SH-SY5Y (cell line): ENCODE results near the gene LRRC7.

Experiments
- GATA2 ChIP-seq: IDR thresholded peaks from 2 replicates; pipeline ENCODE4 v1.6.1; 2011; ENCODE audit warnings: mild to moderate bottlenecking, low read depth, low read length
- GATA3 ChIP-seq: IDR thresholded peaks from 2 replicates; pipeline ENCODE4 v1.6.1; 2011; ENCODE audit warnings: low read depth, mild to moderate bottlenecking, low read length, moderate library complexity

The LRRC7 gene

GRCh38 chr1:69754521-69754920 lies 186.8 kb downstream of the LRRC7 start:
- TF ChIP-seq GATA3 (no peak), GATA2 (no peak)

- TF ChIP-seq GATA3 (no peak), GATA2 (no peak)
Measured at GRCh38 chr1:69755647-69756046, 187.9 kb downstream of the LRRC7 start.

- TF ChIP-seq GATA3 (no peak), GATA2 (no peak)
Measured at GRCh38 chr1:69765951-69766350, 198.2 kb downstream of the LRRC7 start.

- TF ChIP-seq GATA2 (no peak), GATA3 (no peak)
Measured at GRCh38 chr1:69766431-69767180, 198.9 kb downstream of the LRRC7 start.

GRCh38 chr1:69776555-69776954 lies 208.8 kb downstream of the LRRC7 start:
- TF ChIP-seq GATA3, result no peak
- TF ChIP-seq GATA2, result no peak

GRCh38 chr1:69777423-69777822 lies 209.7 kb downstream of the LRRC7 start:
- no peak for TF ChIP-seq GATA2
- TF ChIP-seq GATA3, result no peak

- TF ChIP-seq GATA3 (no peak), GATA2 (no peak)
Measured at GRCh38 chr1:69777971-69778370, 210.2 kb downstream of the LRRC7 start.

- TF ChIP-seq GATA3 (no peak), GATA2 (no peak)
Measured at GRCh38 chr1:69787151-69787550, 219.4 kb downstream of the LRRC7 start.

- TF ChIP-seq GATA2 (no peak), GATA3 (no peak)
Measured at GRCh38 chr1:69791311-69791710, 223.6 kb downstream of the LRRC7 start.

GRCh38 chr1:69794831-69795230 lies 227.1 kb downstream of the LRRC7 start:
- TF ChIP-seq GATA3, result no peak
- TF ChIP-seq GATA2, result no peak

GRCh38 chr1:69814926-69815325 lies 247.2 kb downstream of the LRRC7 start:
- TF ChIP-seq GATA3 (no peak), GATA2 (no peak)

- TF ChIP-seq GATA2 (no peak), GATA3 (no peak)
Measured at GRCh38 chr1:69824932-69825331, 257.2 kb downstream of the LRRC7 start.

- TF ChIP-seq GATA2 (no peak), GATA3 (no peak)
Measured at GRCh38 chr1:69827732-69828131, 260.0 kb downstream of the LRRC7 start.

- TF ChIP-seq GATA2, result no peak
- TF ChIP-seq GATA3, result no peak
Measured at GRCh38 chr1:69833536-69833935, 265.8 kb downstream of the LRRC7 start.

- TF ChIP-seq GATA2, result no peak
- TF ChIP-seq GATA3, result no peak
Measured at GRCh38 chr1:69834336-69834735, 266.6 kb downstream of the LRRC7 start.
